Hypothalamus (tissue), 51 donors: ENCODE results near the gene PDE1A.

Source experiments
- DNase-seq, 51 donors: peaks; one replicate each; lab custom pipeline; 2025; lab: John Stamatoyannopoulos, UW

PDE1A gene

GRCh38 chr2:182426918-182427240 lies at the start of gene PDE1A:
TSS of gene PDE1A (minus strand) at chr2:182427036.
- DNase-seq, result no peak

- DNase-seq, result no peak
Measured at GRCh38 chr2:182473635-182474034, 46.8 kb upstream of the PDE1A start.

- DNase-seq, result no peak
Measured at GRCh38 chr2:182463760-182464159, 36.9 kb upstream of the PDE1A start.

GRCh38 chr2:182456784-182457183 lies 29.9 kb upstream of the PDE1A start:
- DNase-seq, result no peak

GRCh38 chr2:182452456-182452990 lies 25.7 kb upstream of the PDE1A start:
- no peak for DNase-seq

- no peak for DNase-seq
Measured at GRCh38 chr2:182448371-182448770, 21.5 kb upstream of the PDE1A start.

DNA sequence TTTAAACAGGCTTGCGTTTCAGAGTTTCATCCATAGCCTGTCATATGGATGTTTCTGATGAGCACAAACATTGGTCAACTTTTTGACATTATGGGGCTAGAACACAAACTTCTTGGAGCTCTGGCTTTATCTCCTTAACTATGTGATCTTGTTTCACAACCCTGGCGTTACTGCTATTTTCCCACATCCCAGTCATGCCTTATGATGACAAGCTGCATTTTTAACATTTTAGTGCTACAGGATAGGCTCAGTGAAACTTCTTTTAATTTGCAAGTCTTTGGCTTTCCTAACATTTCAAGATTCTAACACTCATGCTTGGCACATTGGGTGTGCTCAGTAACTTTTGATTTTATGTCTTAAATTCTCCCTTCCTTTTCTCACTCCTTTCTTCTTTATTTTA lies 21.0 kb upstream of the PDE1A start:
- DNase-seq, result no peak

- no peak for DNase-seq
Measured at GRCh38 chr2:182447163-182447562, 20.3 kb upstream of the PDE1A start.

DNA sequence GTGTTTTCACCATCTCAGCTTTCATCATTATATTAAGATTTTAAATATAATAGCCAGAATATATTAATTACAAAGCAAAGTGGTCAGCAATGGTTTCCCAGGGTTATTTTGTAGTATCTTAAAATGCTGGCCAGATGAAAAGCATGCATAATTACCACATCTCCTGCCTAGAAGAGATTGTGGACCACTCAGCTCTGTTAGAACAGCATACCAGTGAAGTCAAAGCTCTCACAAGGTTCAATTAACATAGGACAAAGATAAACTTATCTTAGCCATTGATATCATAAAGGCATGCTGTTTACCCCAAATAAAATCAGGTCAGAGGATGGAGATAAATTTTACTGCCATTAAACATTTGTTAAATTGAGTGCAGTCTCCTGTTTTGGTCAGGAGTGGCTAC lies 19.3 kb upstream of the PDE1A start:
- no peak for DNase-seq

GRCh38 chr2:182445391-182445965 lies 18.6 kb upstream of the PDE1A start:
- no peak for DNase-seq

- no peak for DNase-seq
Measured at GRCh38 chr2:182444806-182445205, 18.0 kb upstream of the PDE1A start.

GRCh38 chr2:182444170-182444569 lies 17.3 kb upstream of the PDE1A start:
- DNase-seq, result no peak

- DNase-seq, result no peak
Measured at GRCh38 chr2:182436252-182436651, 9.4 kb upstream of the PDE1A start.

GRCh38 chr2:182435754-182436153 lies 8.9 kb upstream of the PDE1A start:
- no peak for DNase-seq

- no peak for DNase-seq
Measured at GRCh38 chr2:182432051-182432450, 5.2 kb upstream of the PDE1A start.

GRCh38 chr2:182428476-182428875 lies 1.6 kb upstream of the PDE1A start:
- no peak for DNase-seq

DNA sequence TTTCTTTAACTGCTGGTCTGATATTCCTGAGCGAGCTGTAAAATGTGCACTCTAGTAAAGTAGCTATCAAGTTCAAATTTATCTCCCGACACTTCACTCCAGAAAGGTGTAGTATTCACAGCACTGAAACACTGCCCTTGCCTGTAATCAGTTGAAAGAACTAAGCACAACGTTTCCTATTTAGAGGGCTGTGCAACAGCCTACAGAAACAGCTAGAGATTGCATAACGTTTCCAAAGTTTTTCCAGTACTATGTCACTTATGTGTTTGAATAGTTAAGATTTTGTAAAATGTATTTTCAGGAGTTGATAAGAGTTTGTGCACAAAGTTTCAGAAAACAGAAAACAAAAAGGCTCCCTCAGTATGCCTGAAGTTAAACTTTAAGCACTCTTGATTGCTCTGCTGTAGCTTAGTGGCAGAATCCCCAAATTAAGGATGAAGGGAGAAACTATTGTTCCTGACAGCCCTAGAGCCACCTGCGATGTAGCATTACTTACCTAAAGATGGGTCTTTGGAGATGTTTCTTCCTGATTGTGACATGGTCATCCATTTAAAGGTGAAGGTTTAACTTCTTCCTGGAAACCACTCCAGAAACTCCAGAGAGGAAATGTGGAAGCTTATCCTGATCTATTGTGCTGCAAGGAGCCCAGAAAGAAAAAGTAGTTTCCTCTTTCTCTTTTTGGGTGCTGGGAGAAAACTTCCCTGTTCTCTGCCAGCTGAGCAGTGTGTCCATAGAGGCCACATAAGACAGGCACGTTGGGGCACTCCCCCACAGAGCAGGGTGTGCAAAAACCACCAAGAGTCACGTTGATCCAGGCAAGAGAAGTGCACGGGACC lies 536 bp downstream of the PDE1A start:
- no peak for DNase-seq

DNA sequence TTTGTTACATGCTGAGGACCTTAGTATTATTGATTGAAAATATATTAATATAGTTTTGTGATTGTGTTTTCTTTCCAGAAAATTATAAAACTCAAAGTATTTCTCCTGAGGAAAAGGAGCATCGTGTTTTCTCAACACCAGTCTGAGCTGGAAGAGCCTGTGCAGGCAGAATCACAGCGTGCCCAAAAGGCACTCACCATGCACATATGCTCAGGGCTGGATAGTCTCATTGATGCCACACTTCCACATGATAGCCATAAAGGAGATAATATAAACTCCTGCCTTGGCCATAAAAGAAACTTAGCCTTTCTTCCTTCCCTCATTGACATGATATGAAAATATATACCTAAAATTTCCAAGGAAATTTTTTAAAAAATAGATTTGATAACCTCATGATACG lies 4.0 kb downstream of the PDE1A start:
- no peak for DNase-seq

DNA sequence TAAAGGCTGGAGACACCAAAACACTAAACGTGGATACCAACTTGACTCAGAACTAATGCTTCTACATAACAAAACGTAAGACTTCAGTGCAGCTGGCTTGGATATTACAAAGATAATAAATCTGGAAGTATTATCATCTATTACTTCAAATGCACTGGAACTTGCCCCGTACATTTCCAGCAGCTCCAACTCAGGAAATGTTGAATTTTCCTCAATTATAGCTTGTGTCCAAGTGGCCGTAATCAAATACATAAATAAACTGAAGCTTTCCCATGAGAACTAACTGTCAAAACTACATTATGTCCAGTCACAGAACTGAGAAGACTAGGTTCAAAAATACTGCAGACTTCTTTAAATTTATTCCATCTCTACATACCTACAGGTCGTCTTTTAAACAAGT lies 6.2 kb downstream of the PDE1A start:
- DNase-seq, result no peak

DNA sequence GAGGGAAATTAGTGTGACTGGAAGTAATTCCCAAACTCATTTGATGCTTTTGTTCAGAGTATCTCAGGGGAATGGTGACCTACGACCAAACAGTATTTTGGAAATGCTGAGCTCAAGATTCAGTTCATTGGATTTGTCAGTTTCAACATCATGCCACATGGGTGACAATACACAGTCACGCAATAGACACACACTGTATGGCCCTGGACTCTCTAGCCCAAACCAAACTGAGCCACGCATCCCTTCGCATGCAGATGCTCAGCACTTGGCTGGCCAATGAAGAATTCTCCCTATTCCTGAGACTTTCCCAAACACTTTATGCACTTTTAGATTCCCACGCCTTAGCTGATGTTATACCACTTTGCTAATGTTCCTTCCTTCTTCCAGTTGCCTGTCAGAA lies 10.0 kb downstream of the PDE1A start:
- no peak for DNase-seq

DNA sequence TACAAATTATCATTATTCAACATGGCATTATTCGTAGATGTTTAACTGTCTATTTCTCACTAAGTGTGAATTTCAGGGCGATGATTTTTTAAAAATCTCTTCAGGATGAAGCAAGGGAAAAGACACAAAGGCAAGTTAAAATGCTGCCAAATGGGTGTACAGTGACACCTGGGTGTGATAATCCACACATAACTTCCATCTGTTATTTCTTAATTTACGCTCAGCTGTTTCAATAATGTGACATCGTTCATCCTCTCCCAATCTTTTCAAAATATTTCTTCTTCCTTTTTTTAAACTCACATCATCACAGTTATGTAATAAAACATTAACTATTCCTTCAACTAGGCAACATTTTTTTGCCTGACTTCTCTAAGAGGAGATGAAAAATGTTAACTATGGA lies 10.6 kb downstream of the PDE1A start:
- no peak for DNase-seq

GRCh38 chr2:182415771-182416170 lies 11.1 kb downstream of the PDE1A start:
- DNase-seq, result no peak
